ENCODE measurements around the gene FNDC3B.

The FNDC3B gene

GRCh38 chr3:172296975-172297332 lies 257.6 kb downstream of the FNDC3B start:
- no peak for DNase-seq

DNA sequence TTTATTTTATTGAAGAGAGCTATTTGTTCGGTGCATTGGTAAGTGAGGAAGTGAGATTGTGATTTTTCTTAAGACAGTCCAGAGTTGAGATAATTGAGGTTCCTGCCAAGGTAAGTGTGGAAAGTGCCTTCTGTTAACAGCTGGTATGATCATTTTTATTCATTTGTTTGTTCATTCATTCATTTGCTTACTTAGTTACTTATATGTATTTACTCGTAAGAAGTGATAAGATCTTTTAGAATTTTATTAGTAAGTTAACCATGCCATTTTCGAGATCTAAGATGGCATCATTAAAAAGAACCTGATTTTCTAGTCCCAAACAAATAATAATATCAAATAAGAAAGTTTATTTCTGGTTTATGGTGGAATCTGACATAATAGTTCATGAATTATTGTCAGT lies 258.9 kb downstream of the FNDC3B start:
- no peak for DNase-seq

- DNase-seq: no peak
Observed at GRCh38 chr3:172300187-172300586, 260.8 kb downstream of the FNDC3B start.

- no peak for DNase-seq
Observed at GRCh38 chr3:172300862-172301261, 261.5 kb downstream of the FNDC3B start.

- DNase-seq: no peak
Observed at GRCh38 chr3:172302203-172302602, 262.8 kb downstream of the FNDC3B start.

- DNase-seq: no peak
Observed at GRCh38 chr3:172303181-172303580, 263.8 kb downstream of the FNDC3B start.

DNA sequence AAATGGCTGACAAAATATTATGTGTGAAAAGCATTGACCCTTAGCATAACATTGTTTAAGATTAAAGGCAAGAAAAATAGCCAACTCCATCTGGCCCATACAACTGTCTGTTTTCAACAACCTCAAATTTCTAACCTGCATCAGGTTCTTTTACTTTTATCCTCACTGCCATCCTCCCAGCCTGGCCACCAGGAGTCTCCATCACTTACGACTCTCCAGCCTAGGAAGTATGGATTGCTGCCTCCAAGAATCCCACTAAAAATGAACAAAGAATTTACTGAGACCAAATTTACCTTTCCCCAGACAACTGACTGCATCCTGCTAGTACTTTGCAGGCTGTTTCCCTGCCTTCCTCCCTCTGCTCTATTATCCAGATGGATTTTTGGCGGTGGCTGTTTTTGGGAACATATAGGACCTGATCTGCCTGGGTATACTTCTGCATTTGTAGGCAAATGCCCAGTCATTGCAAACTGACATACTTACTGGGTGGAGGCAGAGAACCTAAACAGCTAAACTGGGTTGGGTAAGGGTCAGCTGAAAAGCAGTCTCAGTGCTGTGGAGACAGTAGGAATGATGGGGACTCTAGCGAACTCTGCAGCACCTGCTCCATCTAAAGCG lies 264.7 kb downstream of the FNDC3B start:
- no peak for DNase-seq

GRCh38 chr3:172305552-172305951 lies 266.2 kb downstream of the FNDC3B start:
- DNase-seq: no peak

DNA sequence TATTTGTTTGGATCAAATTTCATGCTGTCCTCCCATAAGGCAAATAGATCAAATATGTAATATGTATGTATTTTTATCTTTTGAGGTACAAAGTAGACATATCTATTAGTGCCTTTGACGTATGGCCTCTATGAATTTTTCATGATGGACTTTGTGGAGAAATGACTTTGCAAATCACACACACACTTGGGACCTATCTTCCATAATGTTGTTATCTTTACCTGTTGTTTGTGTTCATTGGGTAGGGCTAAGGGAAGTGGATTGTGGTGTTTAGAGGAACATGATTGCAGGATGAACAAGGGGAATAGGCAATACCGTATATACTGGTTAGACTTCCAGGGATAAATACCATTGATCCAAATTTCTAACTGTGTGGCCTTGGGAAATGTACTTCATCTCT lies 266.6 kb downstream of the FNDC3B start:
- DNase-seq: no peak

DNA sequence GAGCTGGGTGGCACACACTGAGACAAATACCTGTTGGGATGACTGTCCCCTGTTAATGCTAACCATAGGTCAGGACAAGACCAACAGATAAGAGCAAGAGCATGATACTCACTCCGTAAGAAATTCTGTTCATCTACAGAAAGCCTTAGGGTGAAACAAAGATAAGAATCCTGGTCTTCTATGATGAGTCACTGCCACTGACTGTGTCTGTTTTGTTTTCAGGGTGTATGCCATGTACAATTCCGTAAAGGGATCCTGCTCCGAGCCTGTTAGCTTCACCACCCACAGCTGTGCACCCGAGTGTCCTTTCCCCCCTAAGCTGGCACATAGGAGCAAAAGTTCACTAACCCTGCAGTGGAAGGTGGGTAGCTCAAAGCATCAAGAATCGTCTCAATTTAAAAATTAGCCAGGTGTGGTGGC lies 267.8 kb downstream of the FNDC3B start:
- DNase-seq: no peak

DNA sequence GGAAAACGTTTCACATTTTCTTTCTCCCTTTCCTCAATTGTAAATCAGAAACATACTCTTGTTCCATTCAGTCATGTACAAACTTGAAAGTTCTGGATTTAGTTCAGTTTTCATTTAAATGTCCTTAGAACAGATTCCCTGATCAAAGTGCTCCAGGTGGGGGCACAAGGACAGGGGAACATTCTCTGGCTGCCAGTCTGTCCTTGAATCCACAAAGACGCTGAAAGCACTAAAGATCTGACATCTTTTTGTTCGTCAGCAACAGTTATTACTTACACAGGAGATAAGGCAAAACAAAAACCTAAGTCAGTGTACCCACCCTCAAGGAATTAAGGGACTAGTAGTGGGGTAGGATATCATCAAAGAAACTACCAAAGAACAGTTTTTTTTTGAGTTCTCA lies 269.7 kb downstream of the FNDC3B start:
- DNase-seq: no peak

GRCh38 chr3:172309741-172310427 lies 270.5 kb downstream of the FNDC3B start:
- DNase-seq: no peak

GRCh38 chr3:172310428-172310760 lies 271.0 kb downstream of the FNDC3B start:
- DNase-seq: no peak

DNA sequence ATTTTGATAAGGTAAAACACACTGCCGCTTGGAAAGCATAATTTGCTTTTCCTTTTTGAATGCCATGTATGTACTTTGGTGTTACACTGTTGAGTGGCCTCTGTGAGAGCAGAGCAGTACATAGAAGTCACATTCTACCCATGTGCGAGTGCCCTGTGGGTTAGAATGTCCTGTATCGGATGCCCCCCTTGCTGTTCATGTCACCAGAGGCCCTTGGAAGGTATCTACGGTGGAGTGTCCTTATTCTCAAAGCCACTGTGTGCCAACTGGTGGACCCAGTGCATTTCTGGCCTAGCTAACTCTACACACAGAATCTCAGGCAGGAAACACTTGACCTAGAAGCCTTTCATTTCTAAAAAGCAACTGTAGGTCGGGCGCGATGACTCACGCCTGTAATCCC lies 271.8 kb downstream of the FNDC3B start:
- DNase-seq: no peak

DNA sequence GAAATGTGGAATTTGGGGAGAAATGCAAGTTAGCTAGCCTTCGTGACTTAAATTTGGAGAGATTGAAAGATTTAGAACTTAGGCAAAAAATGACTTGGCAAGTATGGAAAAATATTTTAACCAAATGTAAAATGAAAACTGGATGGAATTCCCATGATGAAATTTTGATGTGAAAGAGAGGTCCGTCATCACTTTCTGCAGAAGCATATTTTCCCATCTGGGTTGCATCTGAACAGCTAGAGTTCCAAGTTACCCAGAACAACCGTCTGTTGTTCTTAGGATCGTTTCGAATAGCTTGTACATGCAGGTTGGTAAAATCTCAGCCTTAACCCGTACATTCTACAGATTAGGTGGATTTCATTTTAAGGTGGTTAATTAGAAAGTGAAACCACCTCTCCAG lies 272.6 kb downstream of the FNDC3B start:
- no peak for DNase-seq

DNA sequence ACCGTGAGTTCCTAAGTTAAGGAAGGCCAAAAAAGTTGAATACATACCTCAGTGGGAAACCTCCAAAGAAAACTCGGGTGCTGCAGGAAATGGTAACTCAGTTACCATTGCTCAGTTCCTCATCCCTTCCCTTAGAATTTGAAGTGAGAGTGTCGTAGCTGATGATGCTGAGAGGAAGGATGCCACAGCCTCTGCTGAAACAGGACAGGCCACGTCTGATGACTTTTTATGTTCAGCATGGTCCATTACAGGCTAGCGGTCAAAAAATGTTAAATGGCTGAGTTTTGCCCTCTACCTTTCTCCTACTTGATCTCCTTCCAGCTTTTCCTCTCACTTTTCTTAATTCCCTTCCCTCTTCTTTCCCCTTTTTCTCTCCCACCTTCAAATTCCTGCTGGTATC lies 273.3 kb downstream of the FNDC3B start:
- no peak for DNase-seq

- no peak for DNase-seq
Observed at GRCh38 chr3:172313671-172314070, 274.3 kb downstream of the FNDC3B start.

- DNase-seq: no peak
Observed at GRCh38 chr3:172314591-172315160, 275.3 kb downstream of the FNDC3B start.

DNA sequence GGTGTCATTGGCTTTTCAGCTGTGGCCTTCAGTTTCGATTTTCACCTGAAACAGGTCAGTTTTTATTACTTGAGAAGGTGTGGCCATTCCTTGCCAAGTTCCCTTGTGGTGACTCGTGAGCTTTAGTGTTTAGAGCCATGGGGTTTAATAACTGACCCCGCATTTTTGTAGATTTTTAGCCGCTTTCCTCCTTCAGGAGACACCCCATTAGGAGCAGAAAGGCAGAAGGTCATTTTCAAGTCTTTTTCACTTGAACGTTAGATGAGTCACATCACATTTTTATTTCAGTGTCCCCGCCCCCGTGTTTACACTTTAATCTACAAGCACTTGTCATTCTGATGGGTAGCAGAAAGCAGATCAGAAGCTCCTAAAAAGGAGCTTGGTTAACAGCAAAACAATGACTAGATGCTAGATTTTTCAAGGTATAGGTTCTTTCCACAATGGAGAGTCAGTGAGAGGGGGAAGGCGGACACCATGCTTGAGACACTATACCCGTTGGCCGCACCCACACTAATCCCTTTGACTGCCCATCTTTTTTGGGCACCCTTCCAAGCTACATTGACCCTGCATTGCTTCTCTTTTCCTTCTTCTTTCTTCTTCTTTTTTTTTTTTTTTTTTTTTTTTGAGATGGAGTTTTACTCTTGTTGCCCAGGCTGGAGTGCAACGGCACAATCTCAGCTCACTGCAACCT lies 276.2 kb downstream of the FNDC3B start:
- DNase-seq: no peak

- DNase-seq: no peak
Observed at GRCh38 chr3:172316758-172317157, 277.4 kb downstream of the FNDC3B start.

DNA sequence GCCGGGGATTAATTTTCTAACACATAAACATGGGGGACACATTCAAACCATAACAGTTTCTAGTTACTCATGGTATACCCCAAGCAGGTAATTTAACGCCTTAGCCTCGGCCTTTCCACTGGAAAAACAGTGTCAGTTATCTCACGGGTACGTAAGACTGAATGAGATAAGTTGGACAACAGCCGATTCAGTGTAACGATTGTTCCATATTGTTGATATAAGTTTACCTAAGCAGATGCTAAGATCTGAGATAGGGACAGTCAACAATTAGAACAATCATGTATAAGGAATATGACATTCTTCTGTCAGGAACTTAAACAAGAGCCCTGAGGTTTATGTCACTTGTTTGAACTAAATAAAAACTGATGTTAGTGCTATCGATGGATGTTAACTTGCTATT lies 278.1 kb downstream of the FNDC3B start:
- DNase-seq: no peak

GRCh38 chr3:172317984-172318383 lies 278.6 kb downstream of the FNDC3B start:
- DNase-seq: no peak

- DNase-seq: no peak
Observed at GRCh38 chr3:172319595-172319994, 280.2 kb downstream of the FNDC3B start.

- no peak for DNase-seq
Observed at GRCh38 chr3:172320468-172320867, 281.1 kb downstream of the FNDC3B start.
